Common myeloid progenitor, CD34-positive (primary cell): ENCODE results near the gene DNAAF3.

Experiments used
- CTCF ChIA-PET: fragments of 350-600 bp; sonication (Branson Sonifier 250); formaldehyde crosslinking; loops from one replicate; lab custom pipeline; 2021; ENCODE audit warnings: antibody characterized with exemption; lab: Charles Lee
- POLR2A ChIA-PET: fragments of 350-600 bp; sonication (Branson Sonifier 250); formaldehyde crosslinking; loops from one replicate; lab custom pipeline; 2021; ENCODE audit warnings: antibody characterized with exemption; lab: Charles Lee
- DNase-seq, 3 donors: peaks; one replicate each; pipeline versions ENCODE4 v3.0.0 to v3.0.0-alpha.2; 2013
- H3K27ac ChIP-seq, 2 experiments: 1 replicate in 1 of 2; 2 replicates in 1 of 2; pipeline ENCODE4 v1.7.0; 2013; ENCODE audit warnings: inconsistent platforms in 2 of 2, low read length in 2 of 2, mild to moderate bottlenecking in 2 of 2, low read depth in 1 of 2, moderate library complexity in 1 of 2; ENCODE audit not compliant: severe bottlenecking in 2 of 2, insufficient read depth in 1 of 2, poor library complexity in 1 of 2
- H3K27me3 ChIP-seq, 5 experiments: replicated peaks in 2 of 5; 1 replicate in 3 of 5; 2 replicates in 2 of 5; pipeline versions ENCODE4 v1.6.1 to v1.7.0; 2013; ENCODE audit warnings: low read length in 4 of 5, mild to moderate bottlenecking in 2 of 5, moderate library complexity in 2 of 5, inconsistent platforms in 1 of 5; ENCODE audit not compliant: insufficient read depth in 5 of 5, control insufficient read depth in 4 of 5
- H3K36me3 ChIP-seq, 4 experiments: 1 replicate in 2 of 4; 2 replicates in 2 of 4; pipeline versions ENCODE4 v1.6.1 to v1.7.0; 2013; ENCODE audit warnings: low read length in 3 of 4, control low read depth in 1 of 4, mild to moderate bottlenecking in 1 of 4; ENCODE audit not compliant: control insufficient read depth in 4 of 4, insufficient read depth in 4 of 4
- H3K4me1 ChIP-seq, 4 experiments: 1 replicate in 3 of 4; 2 replicates in 1 of 4; pipeline versions ENCODE4 v1.6.1 to v1.7.1; 2013; ENCODE audit warnings: low read length in 3 of 4, mild to moderate bottlenecking in 3 of 4, control low read depth in 1 of 4, inconsistent platforms in 1 of 4, moderate library complexity in 1 of 4; ENCODE audit not compliant: control insufficient read depth in 4 of 4, insufficient read depth in 4 of 4; ENCODE audit errors: control extremely low read depth in 1 of 4
- H3K4me3 ChIP-seq, 7 experiments: 1 replicate in 4 of 7; 2 replicates in 3 of 7; pipeline versions ENCODE4 v1.5.1 to v1.7.0; 2013; ENCODE audit warnings: mild to moderate bottlenecking in 7 of 7, low read length in 6 of 7, moderate library complexity in 6 of 7, inconsistent platforms in 2 of 7, low read depth in 2 of 7, control low read depth in 1 of 7; ENCODE audit not compliant: insufficient read depth in 4 of 7, control insufficient read depth in 1 of 7; ENCODE audit errors: extremely low read depth in 1 of 7
- H3K9me3 ChIP-seq, 5 experiments: 1 replicate in 4 of 5; 2 replicates in 1 of 5; pipeline versions ENCODE4 v1.6.1 to v1.7.1; 2013; ENCODE audit warnings: low read length in 4 of 5, mild to moderate bottlenecking in 2 of 5, inconsistent platforms in 1 of 5, low read depth in 1 of 5, moderate library complexity in 1 of 5; ENCODE audit not compliant: control insufficient read depth in 4 of 5, insufficient read depth in 2 of 5; ENCODE audit errors: control extremely low read depth in 1 of 5
- WGBS: methylation state at CpG from one replicate; pipeline ENCODE4 v1.1.5; 2013; ENCODE audit not compliant: insufficient coverage; 5-methylcytosine and 5-hydroxymethylcytosine counted together

DNAAF3 gene

GRCh38 chr19:55145232-55145631, 21.2 kb downstream of the DNAAF3 start:
- no peaks in the 10 kb centered on the region for H3K36me3 ChIP-seq
- WGBS: 0% methylated on average over 1 of the region's 3 CpGs
- no peaks in the 10 kb centered on the region for H3K9me3 ChIP-seq
- H3K27ac ChIP-seq: no peak overlapping the region
- ChIA-PET POLR2A (no interaction called here), CTCF (interaction anchor here (1.6 to 5.4 kb wide), 3 partner anchors 14 to 82 kb away, joined by 3 to 35 read pairs (median 25); partner anchors contain the start of genes RDH13 and TNNI3)
- DNase-seq: no peak
- peaks cover 0 to 84% (median 2%) of the 10 kb centered on the region in 5 experiments for H3K27me3 ChIP-seq
- peak overlapping the region in 1 of 7 experiments; percentile 17 for H3K4me3 ChIP-seq
- peaks cover 0 to 20% (median 16%) of the 10 kb centered on the region in 4 experiments for H3K4me1 ChIP-seq

GRCh38 chr19:55141696-55142095, 24.7 kb downstream of the DNAAF3 start:
- WGBS: 16% methylated on average over 14 of the region's 21 CpGs
- peaks cover 0 to 17% (median 13%) of the 10 kb centered on the region in 4 experiments for H3K4me1 ChIP-seq
- H3K27me3 ChIP-seq: peaks cover 0 to 52% (median 0%) of the 10 kb centered on the region in 5 experiments
- no peaks in the 10 kb centered on the region for H3K36me3 ChIP-seq
- CTCF ChIA-PET: interaction anchor here (0.6 to 5.4 kb wide), 17 partner anchors 9 to 487 kb away, joined by 3 to 35 read pairs (median 5); partner anchors contain the start of genes TMEM238 and TNNI3
- no peak for DNase-seq
- no peaks in the 10 kb centered on the region for H3K9me3 ChIP-seq
- POLR2A ChIA-PET: interaction anchor here (0.8 to 1.1 kb wide), 2 partner anchors 18 to 357 kb away, joined by 4 to 8 read pairs; no protein-coding TSS in a partner anchor
- no peak overlapping the region for H3K4me3 ChIP-seq
- H3K27ac ChIP-seq: no peak overlapping the region

GRCh38 chr19:55137915-55138314, 28.5 kb downstream of the DNAAF3 start:
- no peak for DNase-seq
- 73% methylated on average over 2 of the region's 9 CpGs for WGBS
- H3K9me3 ChIP-seq: no peaks in the 10 kb centered on the region
- POLR2A ChIA-PET: no interaction called here
- H3K4me1 ChIP-seq: peaks cover 0 to 9% (median 7%) of the 10 kb centered on the region in 4 experiments
- H3K36me3 ChIP-seq: no peaks in the 10 kb centered on the region
- H3K27me3 ChIP-seq: peaks cover 0 to 23% (median 0%) of the 10 kb centered on the region in 5 experiments
- no peak overlapping the region for H3K4me3 ChIP-seq
- no peak overlapping the region for H3K27ac ChIP-seq
- CTCF ChIA-PET: no interaction called here

GRCh38 chr19:55136399-55137102, 29.9 kb downstream of the DNAAF3 start:
- no peak for DNase-seq
- 92% methylated on average over 17 of the region's 17 CpGs for WGBS

GRCh38 chr19:55134736-55135135, 31.7 kb downstream of the DNAAF3 start:
- ChIA-PET CTCF (interaction anchor here (0.9 to 2.1 kb wide), 4 partner anchors 223 to 283 kb away, joined by 3 to 8 read pairs (median 3); no protein-coding TSS in a partner anchor), POLR2A (no interaction called here)
- Histone ChIP-seq H3K4me1 (peaks cover 0 to 7% (median 3%) of the 10 kb centered on the region in 4 experiments), H3K27ac (no peak overlapping the region), H3K27me3 (peaks cover 0 to 4% (median 0%) of the 10 kb centered on the region in 5 experiments), H3K9me3 (no peaks in the 10 kb centered on the region), H3K36me3 (no peaks in the 10 kb centered on the region), H3K4me3 (no peak overlapping the region)
- DNase-seq: no peak
- WGBS: no CpG with 5 or more reads among the region's 3 CpGs

More at GRCh38 chr19:55136399-55137102, 29.9 kb downstream of the DNAAF3 start:
- Histone ChIP-seq H3K4me3 (no peak overlapping the region), H3K27ac (no peak overlapping the region), H3K9me3 (no peaks in the 10 kb centered on the region), H3K4me1 (peaks cover 0 to 9% (median 8%) of the 10 kb centered on the region in 4 experiments), H3K27me3 (peaks cover 0 to 10% (median 0%) of the 10 kb centered on the region in 5 experiments), H3K36me3 (no peaks in the 10 kb centered on the region)
- CTCF ChIA-PET: interaction anchor here (0.8 to 2.1 kb wide), 5 partner anchors 24 to 365 kb away, joined by 3 to 8 read pairs (median 4); no protein-coding TSS in a partner anchor
- POLR2A ChIA-PET: interaction anchor here (0.6 kb wide), 1 partner anchor 13 kb away, joined by 3 read pairs; no protein-coding TSS in a partner anchor

GRCh38 chr19:55133639-55134444, 32.6 kb downstream of the DNAAF3 start:
- H3K27me3 ChIP-seq: peaks cover 0 to 4% (median 0%) of the 10 kb centered on the region in 5 experiments
- ChIA-PET POLR2A (no interaction called here), CTCF (interaction anchor here (0.9 to 2.1 kb wide), 6 partner anchors 13 to 284 kb away, joined by 3 to 5 read pairs (median 4); no protein-coding TSS in a partner anchor)
- no peak overlapping the region for H3K4me3 ChIP-seq
- peaks cover 0 to 7% (median 3%) of the 10 kb centered on the region in 4 experiments for H3K4me1 ChIP-seq
- no peak overlapping the region for H3K27ac ChIP-seq
- H3K36me3 ChIP-seq: no peaks in the 10 kb centered on the region
- peak in 1 of 3 donors; percentile 31 for DNase-seq
- 75% methylated on average over 23 of the region's 25 CpGs for WGBS
- H3K9me3 ChIP-seq: no peaks in the 10 kb centered on the region
